Epithelial cell of proximal tubule (primary cell): ENCODE measurements around the gene YPEL5. TPM values are rescaled to one million over a fixed set of nuclear protein-coding genes. Genes with fewer than 3 reads are reported as not detected.
A peak's percentile ranks its signal among the peaks of the same experiment; 100 is the strongest.

ENCODE experiments used
- DNase-seq: peaks from one replicate; pipeline ENCODE4 v3.0.0-alpha.2; 2011; ENCODE audit warnings: low read depth
- H3K4me3 ChIP-seq: 2 replicates; pipeline ENCODE4 v1.5.1; 2011; ENCODE audit warnings: low read depth, mild to moderate bottlenecking, low read length
- total RNA-seq: library from RNA; depleted of rRNA; stranded (reverse); fragments of >200 nt; gene quantifications from 2 replicates; pipeline ENCODE4 v1.2.3, GENCODE V29; 2015
- TF ChIP-seq, protein P1 (sequence below): conservative IDR thresholded peaks from 2 replicates; pipeline ENCODE4 v1.5.1; 2012; ENCODE audit warnings: low read depth, mild to moderate bottlenecking, low read length

YPEL5 gene
- total RNA-seq, 1 donor from 2014 or later: 63.1 TPM

DNA sequence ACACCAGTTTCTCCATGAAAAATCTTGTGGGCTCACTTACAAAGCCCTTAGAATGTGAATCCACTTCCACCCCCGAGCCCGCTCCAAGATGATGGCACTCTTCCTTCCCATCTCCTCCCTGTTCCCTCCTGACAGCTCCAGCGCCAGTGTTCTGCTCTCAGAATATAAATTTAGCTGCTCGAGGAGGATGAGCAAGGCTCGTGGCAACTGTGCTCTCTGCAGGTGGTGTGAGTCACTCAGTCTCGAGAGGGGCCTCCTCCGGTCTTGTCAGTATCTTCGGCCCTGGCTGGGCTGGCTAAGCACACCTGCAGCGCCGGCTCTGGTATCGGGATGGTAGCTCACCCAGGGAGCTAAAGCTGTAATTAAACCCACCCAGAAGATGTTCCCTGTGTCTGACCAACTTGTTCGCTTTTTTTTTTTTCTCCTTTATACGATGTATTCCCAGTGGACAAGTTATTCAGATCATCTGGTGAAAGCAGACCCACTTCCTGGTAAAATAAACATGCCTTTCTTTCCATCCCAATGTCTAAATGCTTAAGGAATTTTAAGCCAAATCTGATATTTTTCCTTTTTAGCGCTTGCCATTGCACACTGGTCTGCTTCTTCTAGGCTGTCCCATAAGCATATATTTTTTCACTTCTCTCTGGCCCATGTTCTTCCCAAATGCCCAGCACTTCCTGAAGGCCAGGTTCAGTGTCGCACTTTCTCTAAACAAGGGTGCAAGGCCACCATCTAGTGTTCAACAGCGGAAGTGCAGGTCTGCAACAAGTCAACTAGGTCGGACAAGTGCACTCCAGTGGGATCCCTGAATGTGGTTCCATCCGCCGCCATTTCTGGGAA, 31.4 kb upstream of the YPEL5 start:
- H3K4me3 ChIP-seq: no peak overlapping the region
- no peak for DNase-seq

DNA sequence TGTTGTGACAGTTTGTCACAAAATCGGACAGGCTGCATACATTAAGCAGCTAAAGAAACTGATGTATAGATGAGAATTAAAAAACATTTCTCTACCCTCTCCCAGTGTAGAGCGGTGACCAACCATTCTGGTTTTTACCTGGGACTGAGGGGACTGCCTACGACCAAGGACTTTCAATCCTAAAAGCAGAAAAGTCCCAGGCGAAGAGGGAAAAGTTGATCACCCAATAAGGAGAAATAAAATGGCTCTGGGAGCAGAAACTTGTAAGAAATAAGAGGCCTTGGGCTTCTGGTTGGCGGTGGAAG, 30.9 kb upstream of the YPEL5 start:
- H3K4me3 ChIP-seq: no peak overlapping the region
- TF ChIP-seq, protein P1, sequence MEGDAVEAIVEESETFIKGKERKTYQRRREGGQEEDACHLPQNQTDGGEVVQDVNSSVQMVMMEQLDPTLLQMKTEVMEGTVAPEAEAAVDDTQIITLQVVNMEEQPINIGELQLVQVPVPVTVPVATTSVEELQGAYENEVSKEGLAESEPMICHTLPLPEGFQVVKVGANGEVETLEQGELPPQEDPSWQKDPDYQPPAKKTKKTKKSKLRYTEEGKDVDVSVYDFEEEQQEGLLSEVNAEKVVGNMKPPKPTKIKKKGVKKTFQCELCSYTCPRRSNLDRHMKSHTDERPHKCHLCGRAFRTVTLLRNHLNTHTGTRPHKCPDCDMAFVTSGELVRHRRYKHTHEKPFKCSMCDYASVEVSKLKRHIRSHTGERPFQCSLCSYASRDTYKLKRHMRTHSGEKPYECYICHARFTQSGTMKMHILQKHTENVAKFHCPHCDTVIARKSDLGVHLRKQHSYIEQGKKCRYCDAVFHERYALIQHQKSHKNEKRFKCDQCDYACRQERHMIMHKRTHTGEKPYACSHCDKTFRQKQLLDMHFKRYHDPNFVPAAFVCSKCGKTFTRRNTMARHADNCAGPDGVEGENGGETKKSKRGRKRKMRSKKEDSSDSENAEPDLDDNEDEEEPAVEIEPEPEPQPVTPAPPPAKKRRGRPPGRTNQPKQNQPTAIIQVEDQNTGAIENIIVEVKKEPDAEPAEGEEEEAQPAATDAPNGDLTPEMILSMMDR: no peak
- no peak for DNase-seq

More for the DNA sequence above, 31.4 kb upstream of the YPEL5 start:
- TF ChIP-seq, protein P1: peak; percentile 99

DNA sequence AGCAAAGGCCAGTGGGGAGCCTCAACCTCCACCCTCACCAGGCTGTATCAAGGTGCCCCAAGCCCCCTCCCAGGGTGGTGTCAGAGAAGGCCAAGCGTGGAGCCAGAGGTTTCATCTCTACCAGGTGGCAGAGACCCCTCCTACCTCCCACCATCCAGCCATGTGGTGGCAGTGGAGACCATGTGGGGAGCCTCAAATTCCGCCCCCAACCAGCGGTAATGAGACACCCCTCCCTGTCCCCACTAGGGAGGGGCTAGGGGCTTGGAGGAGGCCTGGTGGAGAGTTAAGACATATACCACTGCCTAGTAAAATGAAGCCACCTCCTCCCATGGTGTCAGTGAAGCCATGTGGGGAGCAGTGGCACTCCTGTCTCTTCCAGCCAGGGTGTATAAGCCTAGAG, 24.4 kb upstream of the YPEL5 start:
- no peak for DNase-seq
- TF ChIP-seq, protein P1: no peak
- H3K4me3 ChIP-seq: no peak overlapping the region

DNA sequence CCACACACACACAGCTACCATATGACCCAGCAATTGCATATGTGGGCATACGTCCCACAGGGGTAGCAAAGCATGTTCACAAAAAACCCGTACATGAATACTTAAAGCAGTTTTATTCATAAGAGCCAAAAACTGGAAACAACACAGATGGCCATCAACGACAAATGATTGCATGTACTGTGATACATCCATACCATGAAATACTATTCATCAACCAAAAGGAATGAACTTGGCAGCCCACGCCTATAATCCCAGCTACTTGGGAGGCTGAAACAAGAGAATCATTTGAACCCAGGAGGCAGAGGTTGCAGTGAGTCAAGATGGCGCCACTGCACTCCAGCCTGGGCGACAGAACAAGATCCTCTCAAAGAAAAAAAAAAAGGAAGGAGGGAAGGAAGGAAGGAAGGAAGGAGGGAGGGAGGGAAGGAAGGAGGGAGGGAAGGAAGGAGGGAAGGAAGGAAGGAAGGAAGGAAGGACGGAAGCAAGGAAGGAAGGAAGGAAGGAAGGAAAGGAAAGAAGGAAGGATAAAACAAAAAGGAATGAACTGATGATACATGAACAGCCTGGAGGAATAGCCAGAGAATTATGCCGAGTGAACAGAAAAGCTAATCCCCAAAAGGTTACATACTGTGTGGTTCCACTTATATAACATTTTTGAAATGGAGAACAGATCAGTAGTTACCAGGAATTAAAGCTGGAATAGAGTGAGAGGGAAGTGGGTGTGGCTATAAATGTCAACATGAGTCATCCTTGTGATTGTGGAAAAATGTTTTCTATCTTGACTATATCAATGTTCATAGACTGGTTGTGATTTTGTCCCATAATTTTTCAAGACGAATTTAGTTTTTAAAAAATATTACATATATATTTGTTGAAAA, 19.6 kb upstream of the YPEL5 start:
- DNase-seq: no peak
- H3K4me3 ChIP-seq: no peak overlapping the region
- TF ChIP-seq, protein P1: no peak

DNA sequence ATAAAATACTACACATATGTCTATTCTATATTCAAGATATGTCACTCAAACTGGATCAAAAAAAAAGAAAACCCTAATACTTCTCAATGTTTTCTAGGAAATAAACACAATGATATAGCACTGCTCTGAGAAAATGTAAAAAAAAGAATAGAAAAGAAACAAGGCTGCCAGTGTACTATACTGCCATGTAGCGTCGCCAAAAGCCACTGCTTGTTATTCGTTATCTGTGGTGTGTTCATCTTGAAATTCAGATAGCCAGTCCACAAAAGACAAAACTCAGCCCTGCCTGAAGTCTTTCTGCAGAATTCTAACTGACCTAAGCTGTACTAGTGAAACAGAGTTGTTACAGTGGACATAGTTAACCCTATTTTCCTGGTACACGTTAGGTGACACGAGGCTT, 12.2 kb upstream of the YPEL5 start:
- no peak overlapping the region for H3K4me3 ChIP-seq
- TF ChIP-seq, protein P1: no peak
- no peak for DNase-seq

DNA sequence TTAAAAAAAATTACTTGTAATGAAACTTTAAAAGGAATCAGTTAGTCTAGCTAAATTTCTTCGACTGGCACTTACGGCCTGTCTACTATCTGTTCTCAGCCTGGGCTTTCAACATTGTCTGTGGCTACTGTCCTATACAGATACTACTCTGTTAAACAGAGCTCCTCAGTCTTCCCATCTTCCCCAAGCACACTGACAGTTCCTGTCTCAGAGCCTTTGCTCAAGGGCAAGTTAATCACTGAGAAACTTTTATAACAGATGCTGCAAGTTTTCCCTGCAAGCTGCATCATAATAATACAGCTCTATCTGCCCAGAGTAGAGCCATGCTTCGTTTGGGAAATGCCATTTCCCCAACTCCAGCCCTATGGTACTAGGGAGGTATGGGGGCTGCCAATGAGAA, 11.3 kb upstream of the YPEL5 start:
- no peak overlapping the region for H3K4me3 ChIP-seq
- TF ChIP-seq, protein P1: no peak
- no peak for DNase-seq
